ENCODE results near the gene LRRN3. TPM values are rescaled to one million over a fixed set of nuclear protein-coding genes. Genes with fewer than 3 reads are reported as not detected.

LRRN3 gene
- total RNA-seq, 1 donor from 2014 or later = not detected

DNA sequence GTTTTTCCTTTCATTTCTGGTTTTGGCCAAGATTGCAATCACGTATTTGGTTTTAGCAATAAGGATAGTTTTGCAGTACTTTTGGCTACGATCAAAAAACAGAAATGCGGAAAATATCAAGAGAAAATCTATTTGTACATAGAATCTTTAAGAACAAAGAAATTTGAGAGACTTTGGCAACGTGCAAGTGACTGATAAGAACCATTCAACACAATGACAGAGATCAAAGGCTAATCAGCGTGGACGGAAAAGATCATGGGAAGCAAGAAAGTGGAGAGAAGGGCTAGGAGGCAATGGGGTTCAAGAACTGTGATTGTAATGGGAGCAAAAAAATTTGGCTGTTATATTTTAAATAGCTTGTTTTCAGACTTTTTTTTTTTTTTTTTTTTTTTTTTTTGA lies 16.2 kb upstream of the LRRN3 start:
- H3K4me3 Mint-ChIP-seq (ENCODE audit: unreplicated experiment) = no peak overlapping the region
- peaks cover 11% of the 10 kb centered on the region for H3K4me1 Mint-ChIP-seq (ENCODE audit: unreplicated experiment)
- no peak for DNase-seq (ENCODE audit: low spot score)
- H3K9me3 Mint-ChIP-seq (ENCODE audit: unreplicated experiment) = no peaks in the 10 kb centered on the region
- H3K27me3 Mint-ChIP-seq (ENCODE audit: unreplicated experiment) = no peaks in the 10 kb centered on the region
- no peak overlapping the region for H3K27ac Mint-ChIP-seq (ENCODE audit: unreplicated experiment)
- TF ChIP-seq CTCF (IDR thresholded peaks at IDR 0.05; ENCODE audit: unreplicated experiment) = no peak
- no peaks in the 10 kb centered on the region for H3K36me3 Mint-ChIP-seq (ENCODE audit: low read depth, unreplicated experiment)

- Mint-ChIP-seq H3K4me1 (ENCODE audit: unreplicated experiment) (peaks cover 11% of the 10 kb centered on the region), H3K4me3 (ENCODE audit: unreplicated experiment) (no peak overlapping the region), H3K27ac (ENCODE audit: unreplicated experiment) (no peak overlapping the region), H3K36me3 (ENCODE audit: low read depth, unreplicated experiment) (no peaks in the 10 kb centered on the region), H3K27me3 (ENCODE audit: unreplicated experiment) (no peaks in the 10 kb centered on the region), H3K9me3 (ENCODE audit: unreplicated experiment) (no peaks in the 10 kb centered on the region)
- TF ChIP-seq CTCF (IDR thresholded peaks at IDR 0.05; ENCODE audit: unreplicated experiment) = no peak
- DNase-seq (ENCODE audit: low spot score) = no peak
Observed at GRCh38 chr7:111075498-111075897, 15.4 kb upstream of the LRRN3 start.

DNA sequence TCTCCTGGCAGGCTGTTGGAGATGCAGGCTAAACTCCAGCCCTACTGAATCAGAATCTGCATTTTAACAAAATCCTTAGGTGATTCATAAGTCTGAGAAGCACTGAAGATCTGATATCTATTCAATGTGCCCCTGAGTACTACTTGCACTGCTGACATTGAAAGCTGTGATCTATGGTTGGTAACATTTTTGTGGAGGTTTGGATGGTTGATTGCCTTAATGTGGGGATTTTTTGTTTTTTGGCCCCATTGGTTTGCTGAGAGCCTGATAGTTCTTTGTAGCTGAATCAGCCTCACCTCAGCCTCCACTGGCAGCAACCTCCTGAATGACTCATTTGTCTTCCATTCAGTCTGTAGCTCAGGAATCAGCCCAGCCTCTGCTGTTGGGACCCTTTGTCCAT lies 14.7 kb upstream of the LRRN3 start:
- DNase-seq (ENCODE audit: low spot score) = no peak
- H3K27me3 Mint-ChIP-seq (ENCODE audit: unreplicated experiment) = no peaks in the 10 kb centered on the region
- no peaks in the 10 kb centered on the region for H3K36me3 Mint-ChIP-seq (ENCODE audit: low read depth, unreplicated experiment)
- H3K27ac Mint-ChIP-seq (ENCODE audit: unreplicated experiment) = no peak overlapping the region
- no peak overlapping the region for H3K4me3 Mint-ChIP-seq (ENCODE audit: unreplicated experiment)
- H3K9me3 Mint-ChIP-seq (ENCODE audit: unreplicated experiment) = no peaks in the 10 kb centered on the region
- peaks cover 11% of the 10 kb centered on the region for H3K4me1 Mint-ChIP-seq (ENCODE audit: unreplicated experiment)
- no peak for TF ChIP-seq CTCF (IDR thresholded peaks at IDR 0.05; ENCODE audit: unreplicated experiment)

- Mint-ChIP-seq H3K27me3 (ENCODE audit: unreplicated experiment) (no peaks in the 10 kb centered on the region), H3K4me1 (ENCODE audit: unreplicated experiment) (peaks cover 11% of the 10 kb centered on the region), H3K9me3 (ENCODE audit: unreplicated experiment) (no peaks in the 10 kb centered on the region), H3K27ac (ENCODE audit: unreplicated experiment) (no peak overlapping the region), H3K4me3 (ENCODE audit: unreplicated experiment) (no peak overlapping the region), H3K36me3 (ENCODE audit: low read depth, unreplicated experiment) (no peaks in the 10 kb centered on the region)
- no peak for TF ChIP-seq CTCF (IDR thresholded peaks at IDR 0.05; ENCODE audit: unreplicated experiment)
- DNase-seq (ENCODE audit: low spot score) = no peak
Observed at GRCh38 chr7:111077001-111077400, 13.9 kb upstream of the LRRN3 start.

DNA sequence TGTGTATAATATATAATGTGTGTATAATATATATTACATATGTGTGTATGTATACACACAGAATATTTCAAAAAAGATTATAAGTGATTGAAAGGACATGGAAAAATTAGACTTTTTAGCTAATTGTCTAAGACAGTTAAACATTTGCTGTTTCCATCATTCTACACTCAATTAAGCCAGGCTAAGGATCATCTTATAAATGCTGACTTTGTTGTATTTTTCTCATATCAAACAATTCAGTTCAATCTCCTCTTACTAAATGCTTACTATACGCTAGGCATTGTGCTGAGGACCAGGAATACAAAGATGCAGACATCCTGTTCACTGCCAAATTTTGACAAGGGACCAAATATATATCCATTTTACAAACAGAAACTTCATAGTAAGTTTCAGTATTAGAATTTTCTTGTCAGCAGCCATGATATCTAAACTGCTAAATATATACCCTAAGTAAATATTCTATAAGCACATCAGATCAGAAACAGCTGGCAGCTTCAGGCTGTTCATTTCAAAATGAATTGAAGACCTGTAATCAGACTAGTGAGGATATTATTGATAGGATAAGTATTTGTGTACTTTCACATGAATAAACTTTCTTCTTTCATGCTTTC lies 10.3 kb upstream of the LRRN3 start:
- TF ChIP-seq CTCF (IDR thresholded peaks at IDR 0.05; ENCODE audit: unreplicated experiment) = no peak
- Mint-ChIP-seq H3K4me1 (ENCODE audit: unreplicated experiment) (peaks cover under 1% of the 10 kb centered on the region), H3K4me3 (ENCODE audit: unreplicated experiment) (no peak overlapping the region), H3K36me3 (ENCODE audit: low read depth, unreplicated experiment) (no peaks in the 10 kb centered on the region), H3K27ac (ENCODE audit: unreplicated experiment) (no peak overlapping the region), H3K27me3 (ENCODE audit: unreplicated experiment) (no peaks in the 10 kb centered on the region), H3K9me3 (ENCODE audit: unreplicated experiment) (no peaks in the 10 kb centered on the region)
- DNase-seq (ENCODE audit: low spot score) = no peak

Measured in endothelial cell (in vitro differentiated cells).